C4-2B (cell line): ENCODE measurements around the gene PACRGL.

Source experiments
- ZFX ChIP-seq: fragments of 450-650 bp; IDR thresholded peaks from 2 replicates; pipeline ENCODE4 v1.6.1; 2017
- TF ChIP-seq, protein P1 (sequence below): fragments of 450-650 bp; conservative IDR thresholded peaks from 2 replicates; pipeline ENCODE4 v1.5.1; 2017; ENCODE audit warnings: mild to moderate bottlenecking

DNA sequence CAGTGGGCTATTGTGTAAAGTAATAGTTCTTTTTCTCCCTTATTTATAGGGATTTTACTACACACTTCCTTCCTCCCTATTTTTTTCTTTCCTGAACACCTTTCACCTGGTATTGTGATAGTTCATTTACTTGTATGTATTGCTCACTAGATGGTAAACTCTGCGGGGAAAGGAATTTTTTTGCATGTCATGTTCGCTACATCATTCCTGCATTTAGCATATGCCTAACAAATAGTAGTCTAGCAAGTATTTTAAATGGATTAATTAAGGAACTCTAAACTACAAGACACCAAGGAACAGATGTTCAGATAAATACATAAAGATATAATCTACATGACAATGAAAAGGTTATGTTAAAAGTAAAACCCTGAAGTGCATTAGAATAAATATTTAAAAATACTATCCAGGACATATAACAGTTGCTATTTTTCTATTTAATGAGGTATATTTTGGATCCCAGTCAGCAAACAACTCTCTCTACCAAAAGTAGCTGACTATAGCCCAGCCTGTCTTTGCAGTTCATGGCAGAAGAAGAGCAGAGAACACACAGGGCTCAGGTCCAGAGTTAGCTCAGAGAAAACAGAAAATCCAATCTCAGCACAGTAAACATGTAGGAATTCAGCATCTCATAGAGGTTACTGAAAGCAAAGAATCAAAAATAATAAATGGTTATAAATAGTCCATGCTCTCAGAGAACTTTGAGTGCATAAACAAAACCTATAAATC is 87.8 kb downstream of the PACRGL start:
- TF ChIP-seq, protein P1, sequence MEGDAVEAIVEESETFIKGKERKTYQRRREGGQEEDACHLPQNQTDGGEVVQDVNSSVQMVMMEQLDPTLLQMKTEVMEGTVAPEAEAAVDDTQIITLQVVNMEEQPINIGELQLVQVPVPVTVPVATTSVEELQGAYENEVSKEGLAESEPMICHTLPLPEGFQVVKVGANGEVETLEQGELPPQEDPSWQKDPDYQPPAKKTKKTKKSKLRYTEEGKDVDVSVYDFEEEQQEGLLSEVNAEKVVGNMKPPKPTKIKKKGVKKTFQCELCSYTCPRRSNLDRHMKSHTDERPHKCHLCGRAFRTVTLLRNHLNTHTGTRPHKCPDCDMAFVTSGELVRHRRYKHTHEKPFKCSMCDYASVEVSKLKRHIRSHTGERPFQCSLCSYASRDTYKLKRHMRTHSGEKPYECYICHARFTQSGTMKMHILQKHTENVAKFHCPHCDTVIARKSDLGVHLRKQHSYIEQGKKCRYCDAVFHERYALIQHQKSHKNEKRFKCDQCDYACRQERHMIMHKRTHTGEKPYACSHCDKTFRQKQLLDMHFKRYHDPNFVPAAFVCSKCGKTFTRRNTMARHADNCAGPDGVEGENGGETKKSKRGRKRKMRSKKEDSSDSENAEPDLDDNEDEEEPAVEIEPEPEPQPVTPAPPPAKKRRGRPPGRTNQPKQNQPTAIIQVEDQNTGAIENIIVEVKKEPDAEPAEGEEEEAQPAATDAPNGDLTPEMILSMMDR: no peak
- no peak for TF ChIP-seq ZFX
